ENCODE results near the gene TNKS1BP1.
A peak's percentile ranks its signal among the peaks of the same experiment; 100 is the strongest.

Gene TNKS1BP1

DNA sequence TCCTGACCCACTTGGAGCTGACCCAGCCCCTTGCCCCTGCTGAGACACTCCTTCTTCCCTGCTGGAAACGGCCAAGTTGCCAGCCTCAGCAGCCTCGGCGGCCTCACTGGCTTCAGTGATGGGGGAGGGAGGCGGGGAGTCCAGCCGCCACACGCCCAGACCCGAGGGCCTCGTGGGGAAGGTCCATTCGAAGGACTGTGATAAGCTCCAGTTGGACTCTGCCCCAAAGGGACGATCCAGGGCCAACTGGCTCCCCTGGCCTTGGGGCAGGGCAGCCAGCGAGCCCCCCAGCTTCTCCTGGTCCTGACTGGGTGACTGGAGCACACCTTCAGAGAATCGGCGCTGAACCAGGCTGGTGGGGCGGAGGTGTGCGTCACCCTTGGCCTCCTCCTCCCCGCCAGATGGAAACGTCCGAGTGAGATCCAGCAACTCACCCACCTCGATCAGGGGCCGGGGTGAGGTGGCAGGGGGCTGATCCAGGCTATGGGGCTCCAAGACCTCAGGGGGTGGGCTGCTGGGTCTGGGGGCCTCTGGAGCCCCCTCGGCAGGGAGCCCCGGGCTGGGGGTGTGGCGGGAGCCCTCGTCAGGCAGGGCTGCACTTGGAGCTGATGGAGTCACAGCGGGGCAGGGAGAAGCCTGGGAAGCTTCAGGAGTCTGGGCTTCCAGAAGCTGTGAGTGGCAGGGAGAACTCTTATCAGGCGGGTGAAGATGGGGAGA lies 11.5 kb downstream of the TNKS1BP1 start:
- TF ChIP-seq TAF1 (IDR thresholded peaks at IDR 0.05; ENCODE audit: borderline replicate concordance, insufficient read depth, low read length) = no peak
- TF ChIP-seq, protein P1, sequence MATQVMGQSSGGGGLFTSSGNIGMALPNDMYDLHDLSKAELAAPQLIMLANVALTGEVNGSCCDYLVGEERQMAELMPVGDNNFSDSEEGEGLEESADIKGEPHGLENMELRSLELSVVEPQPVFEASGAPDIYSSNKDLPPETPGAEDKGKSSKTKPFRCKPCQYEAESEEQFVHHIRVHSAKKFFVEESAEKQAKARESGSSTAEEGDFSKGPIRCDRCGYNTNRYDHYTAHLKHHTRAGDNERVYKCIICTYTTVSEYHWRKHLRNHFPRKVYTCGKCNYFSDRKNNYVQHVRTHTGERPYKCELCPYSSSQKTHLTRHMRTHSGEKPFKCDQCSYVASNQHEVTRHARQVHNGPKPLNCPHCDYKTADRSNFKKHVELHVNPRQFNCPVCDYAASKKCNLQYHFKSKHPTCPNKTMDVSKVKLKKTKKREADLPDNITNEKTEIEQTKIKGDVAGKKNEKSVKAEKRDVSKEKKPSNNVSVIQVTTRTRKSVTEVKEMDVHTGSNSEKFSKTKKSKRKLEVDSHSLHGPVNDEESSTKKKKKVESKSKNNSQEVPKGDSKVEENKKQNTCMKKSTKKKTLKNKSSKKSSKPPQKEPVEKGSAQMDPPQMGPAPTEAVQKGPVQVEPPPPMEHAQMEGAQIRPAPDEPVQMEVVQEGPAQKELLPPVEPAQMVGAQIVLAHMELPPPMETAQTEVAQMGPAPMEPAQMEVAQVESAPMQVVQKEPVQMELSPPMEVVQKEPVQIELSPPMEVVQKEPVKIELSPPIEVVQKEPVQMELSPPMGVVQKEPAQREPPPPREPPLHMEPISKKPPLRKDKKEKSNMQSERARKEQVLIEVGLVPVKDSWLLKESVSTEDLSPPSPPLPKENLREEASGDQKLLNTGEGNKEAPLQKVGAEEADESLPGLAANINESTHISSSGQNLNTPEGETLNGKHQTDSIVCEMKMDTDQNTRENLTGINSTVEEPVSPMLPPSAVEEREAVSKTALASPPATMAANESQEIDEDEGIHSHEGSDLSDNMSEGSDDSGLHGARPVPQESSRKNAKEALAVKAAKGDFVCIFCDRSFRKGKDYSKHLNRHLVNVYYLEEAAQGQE (IDR thresholded peaks at IDR 0.05; ENCODE audit: insufficient read depth in 1 of 2, low read depth in 2 of 2, low read length in 2 of 2) = no peak
- no peak for TF ChIP-seq FOXP2 (optimal IDR thresholded peaks at IDR 0.05; ENCODE audit: borderline replicate concordance, extremely low read depth, extremely low read length, insufficient read depth)
- TF ChIP-seq SIN3A (IDR thresholded peaks at IDR 0.05; ENCODE audit: borderline replicate concordance, insufficient read depth, low read length) = no peak
- no peak for TF ChIP-seq POLR2AphosphoS5 (IDR thresholded peaks at IDR 0.05; ENCODE audit: low read depth, low read length)

DNA sequence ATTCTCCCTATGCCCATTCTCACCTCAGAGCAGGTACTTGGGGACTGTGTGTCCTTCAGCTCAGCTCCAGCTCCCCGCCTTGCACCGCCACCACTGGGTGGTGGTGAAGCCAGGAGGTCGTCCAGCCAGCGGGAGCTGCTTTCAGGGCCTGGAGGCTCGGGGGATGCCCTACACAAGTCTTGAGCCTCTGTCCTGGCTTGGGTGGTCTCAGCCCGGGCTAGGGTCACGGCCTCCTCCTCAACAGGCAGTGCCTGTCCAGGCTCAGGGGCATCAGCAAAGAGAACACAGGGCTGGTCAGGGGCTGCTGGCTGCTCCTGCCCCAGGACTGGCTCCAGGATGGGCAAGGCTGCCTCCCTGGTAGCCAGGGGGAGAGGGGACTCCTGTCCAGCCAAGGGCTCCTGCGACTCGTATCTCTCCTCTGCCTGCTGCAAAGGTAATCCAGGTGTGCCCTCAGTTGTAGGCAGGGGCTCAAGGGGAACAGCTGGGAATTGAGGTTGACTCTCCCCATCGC lies 12.2 kb downstream of the TNKS1BP1 start:
- TF ChIP-seq TAF1 (IDR thresholded peaks at IDR 0.05; ENCODE audit: borderline replicate concordance, insufficient read depth, low read length) = no peak
- no peak for TF ChIP-seq POLR2AphosphoS5 (IDR thresholded peaks at IDR 0.05; ENCODE audit: low read depth, low read length)
- no peak for TF ChIP-seq SIN3A (IDR thresholded peaks at IDR 0.05; ENCODE audit: borderline replicate concordance, insufficient read depth, low read length)
- TF ChIP-seq FOXP2 (optimal IDR thresholded peaks at IDR 0.05; ENCODE audit: borderline replicate concordance, extremely low read depth, extremely low read length, insufficient read depth) = no peak
- TF ChIP-seq, protein P1 (IDR thresholded peaks at IDR 0.05; ENCODE audit: insufficient read depth in 1 of 2, low read depth in 2 of 2, low read length in 2 of 2) = no peak

DNA sequence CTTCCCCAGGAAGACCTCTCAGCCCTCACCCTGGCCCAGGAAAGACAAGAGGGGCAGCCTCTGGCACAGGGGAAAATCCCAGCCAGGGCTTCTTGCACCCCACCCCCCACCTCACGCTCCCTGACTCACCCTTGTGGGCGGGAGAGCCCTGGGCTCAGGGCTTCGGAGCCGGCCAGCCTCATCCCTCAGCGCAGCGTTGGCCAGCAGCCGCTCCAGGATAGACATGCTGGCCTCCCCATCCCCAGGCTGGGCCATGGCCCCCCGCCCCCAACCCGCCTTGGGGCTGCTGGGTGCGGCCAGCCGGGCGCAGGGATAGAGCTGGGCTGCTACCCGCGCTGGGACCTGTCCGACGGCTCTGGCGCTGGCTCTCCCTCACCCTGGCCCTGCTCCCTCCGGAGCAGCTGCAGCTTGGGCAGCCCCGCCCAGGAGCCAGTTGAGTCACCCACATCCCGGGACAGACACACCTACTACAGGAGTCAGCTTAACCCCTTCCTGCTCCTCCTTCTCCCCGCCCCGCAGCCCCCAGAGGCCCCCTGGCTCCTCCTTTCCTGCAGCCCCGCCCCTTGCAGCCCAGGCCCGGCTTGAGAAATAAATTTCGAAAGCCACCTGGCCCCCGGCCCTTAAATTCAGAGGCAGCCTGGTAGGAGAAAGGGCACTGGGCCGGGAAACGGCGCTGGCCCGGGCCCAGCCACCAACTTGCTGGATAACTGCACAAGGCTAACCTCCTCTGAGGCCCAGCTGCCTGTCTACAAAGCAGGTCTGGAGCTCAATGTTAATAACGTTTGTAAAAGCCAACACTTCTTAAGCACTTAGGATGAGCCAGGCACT lies 13.4 kb downstream of the TNKS1BP1 start:
- TF ChIP-seq SIN3A (IDR thresholded peaks at IDR 0.05; ENCODE audit: borderline replicate concordance, insufficient read depth, low read length) = peak; percentile 88; the same call in 1 of the 2 replicates
- TF ChIP-seq TAF1 (IDR thresholded peaks at IDR 0.05; ENCODE audit: borderline replicate concordance, insufficient read depth, low read length) = no peak
- TF ChIP-seq FOXP2 (optimal IDR thresholded peaks at IDR 0.05; ENCODE audit: borderline replicate concordance, extremely low read depth, extremely low read length, insufficient read depth) = peak; percentile 53
- TF ChIP-seq, protein P1 (IDR thresholded peaks at IDR 0.05; ENCODE audit: insufficient read depth in 1 of 2, low read depth in 2 of 2, low read length in 2 of 2) = peak in 1 of 2 experiments; percentile 17; a peak in 1 of 4 replicates
- TF ChIP-seq POLR2AphosphoS5 (IDR thresholded peaks at IDR 0.05; ENCODE audit: low read depth, low read length) = no peak; the same call in 1 of the 2 replicates

DNA sequence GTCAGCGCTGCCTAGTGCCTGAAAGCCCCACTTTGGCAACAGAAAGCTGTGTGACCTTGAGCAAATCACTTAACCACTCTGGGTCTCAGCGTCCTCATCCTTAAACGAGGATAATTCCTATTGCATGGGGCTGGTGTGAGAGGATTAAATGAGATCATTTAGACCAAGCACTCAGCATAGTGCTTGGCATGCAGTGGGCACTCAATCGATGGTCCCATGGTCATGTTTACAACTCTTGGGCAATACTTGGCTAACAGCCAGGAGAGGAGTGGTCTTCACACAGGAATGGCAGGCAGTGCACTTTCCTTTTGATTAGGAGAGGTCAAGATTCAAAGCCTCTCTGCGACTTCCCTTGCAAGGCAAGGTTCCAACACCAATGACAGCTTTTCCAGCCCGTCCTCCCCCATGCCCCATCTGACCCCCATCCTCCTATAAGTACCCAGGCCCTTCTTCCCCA lies 14.1 kb downstream of the TNKS1BP1 start:
- TF ChIP-seq, protein P1 (IDR thresholded peaks at IDR 0.05; ENCODE audit: insufficient read depth in 1 of 2, low read depth in 2 of 2, low read length in 2 of 2) = no peak; a peak in 1 of 4 replicates
- peak; percentile 32 for TF ChIP-seq FOXP2 (optimal IDR thresholded peaks at IDR 0.05; ENCODE audit: borderline replicate concordance, extremely low read depth, extremely low read length, insufficient read depth)
